Motor neuron (in vitro differentiated cells): ENCODE results near the gene OVAAL. TPM values are rescaled to one million over a fixed set of nuclear protein-coding genes. Genes with fewer than 3 reads are reported as not detected.
"Not testable (repeated sequence)": the region's sequence is repeated elsewhere in the genome, so short reads cannot be mapped to it uniquely, and the experiment has no call there.

ENCODE experiments used
- ATAC-seq, 8 experiments: fragments of 200-7000 bp; cut with Tn5 transposase; replicated peaks in 6 of 8; 2 replicates each; pipeline ENCODE4 v1.8.0; 2021; ENCODE audit warnings: mild to moderate bottlenecking in 8 of 8, moderate library complexity in 8 of 8
- H3K27ac ChIP-seq, 2 donors: fragments of 250-450 bp; sonication (Bioruptor Pico); 2 replicates each; pipeline ENCODE4 v1.9.0; 2021; ENCODE audit warnings: antibody characterized with exemption in 2 of 2, mild to moderate bottlenecking in 2 of 2, moderate library complexity in 1 of 2
- H3K4me1 ChIP-seq, 2 donors: fragments of 250-450 bp; sonication (Bioruptor Pico); replicated peaks in 1 of 2; 2 replicates each; pipeline ENCODE4 v1.6.1; 2021; ENCODE audit warnings: antibody characterized with exemption in 2 of 2, mild to moderate bottlenecking in 2 of 2, moderate library complexity in 1 of 2
- H3K4me3 ChIP-seq, 5 donors: fragments of 250-450 bp; sonication (Bioruptor Pico); 2 replicates each; pipeline ENCODE4 v1.9.0; 2021; ENCODE audit warnings: antibody characterized with exemption in 5 of 5, mild to moderate bottlenecking in 5 of 5, moderate library complexity in 4 of 5
- WGBS, 10 experiments: fragments of 450-650 bp; shearing (Covaris generic); methylation state at CpG; one replicate each; pipeline ENCODE4 v1.0.0; 2022; 5-methylcytosine and 5-hydroxymethylcytosine counted together
- in situ Hi-C, 9 experiments: fragments of 400-800 bp; cut with MboI; loops; one replicate each; pipeline ENCODE4 v1.15.0; 2021; ENCODE audit warnings: low sequenced_read_pairs in 9 of 9, low pct_unique_long_range_greater_than_20kb in 2 of 9; ENCODE audit not compliant: unreplicated experiment in 9 of 9
- total RNA-seq, 8 experiments: library from RNA; unstranded; fragments of 300-600 nt; gene quantifications; 2 replicates each; pipeline versions ENCODE4 v1.2.3 to v1.2.4, GENCODE V29; 2022

OVAAL gene
- total RNA-seq, 8 experiments from 2014 or later, result 0.05 to 0.24 TPM; not detected in 6

DNA sequence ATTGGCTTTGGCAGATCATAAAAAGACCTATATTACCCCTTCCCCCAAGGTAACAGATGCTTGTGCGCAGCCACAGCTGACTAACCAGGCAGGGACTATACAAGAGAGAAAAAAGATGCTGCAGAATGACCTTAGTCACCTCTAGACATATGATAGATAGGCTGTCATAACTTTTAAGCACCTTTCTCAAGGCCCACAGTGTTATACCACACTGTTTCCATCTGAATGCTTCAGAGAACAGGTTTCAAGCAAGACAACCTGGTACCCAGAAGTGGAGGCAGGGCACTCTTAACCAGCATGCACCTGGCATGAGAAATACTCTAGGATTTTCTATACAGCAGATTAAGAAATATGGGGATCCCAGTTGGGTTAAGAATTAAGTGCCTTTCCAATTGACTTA lies 12.8 kb upstream of the OVAAL start:
- no peak overlapping the region for H3K4me3 ChIP-seq
- H3K4me1 ChIP-seq, result peaks cover 12 to 22% of the 10 kb centered on the region in 2 donors
- ATAC-seq, result no peak
- in situ Hi-C loops, result no loop called here
- no peak overlapping the region for H3K27ac ChIP-seq
- WGBS, 10 experiments, result 60 to 100% (median 100%) methylated on average over 1 of the region's 1 CpG; no CpG with 5 or more reads in 4 of the 10 experiments

DNA sequence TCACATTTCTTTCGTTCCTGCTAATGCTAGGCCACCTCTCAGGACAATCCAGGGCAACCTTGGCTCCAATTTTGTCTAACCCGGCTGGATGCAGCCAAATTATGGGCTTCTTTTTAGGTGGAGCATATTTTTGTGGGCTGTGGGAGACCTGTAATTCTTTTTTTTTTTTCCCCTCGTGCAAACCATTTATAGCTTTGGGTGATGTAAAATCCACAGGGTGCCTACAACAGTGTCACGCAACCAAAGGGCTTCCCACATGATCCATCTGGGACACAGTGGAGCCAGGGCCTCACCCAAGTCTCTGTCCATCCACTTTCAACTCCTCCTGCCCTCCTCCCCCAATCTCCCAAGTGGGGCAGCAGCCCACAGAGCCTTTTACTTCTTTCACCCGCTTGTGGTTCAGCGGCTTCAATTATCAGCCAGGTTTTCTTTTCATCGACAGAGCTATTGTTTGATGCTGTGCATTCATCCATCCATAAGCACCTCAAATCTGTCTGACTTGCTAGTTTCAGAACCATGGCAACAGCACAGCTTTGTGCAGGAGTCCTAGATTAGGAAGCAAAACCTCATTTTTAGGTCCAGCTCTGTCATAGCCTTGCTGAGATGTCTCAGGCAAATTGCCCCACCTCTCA lies 10.0 kb upstream of the OVAAL start:
- Histone ChIP-seq H3K4me3 (no peak overlapping the region), H3K27ac (no peak overlapping the region), H3K4me1 (peaks cover 4 to 13% of the 10 kb centered on the region in 2 donors)
- in situ Hi-C loops, result no loop called here
- 17 to 100% (median 48%) methylated on average over 1 to 6 of the region's 7 CpGs for WGBS, 10 experiments
- ATAC-seq, result peak in 5 of 8 experiments; percentile 75 to 93 (median 83)

- peaks cover 4 to 13% of the 10 kb centered on the region in 2 donors for H3K4me1 ChIP-seq
- H3K4me3 ChIP-seq, H3K27ac ChIP-seq, in situ Hi-C loops, ATAC-seq: not testable (repeated sequence)
- WGBS, 10 experiments, result 63 to 100% (median 86%) methylated on average over 3 to 8 of the region's 8 CpGs
Measured at GRCh38 chr1:180549770-180550169, 9.0 kb upstream of the OVAAL start.

DNA sequence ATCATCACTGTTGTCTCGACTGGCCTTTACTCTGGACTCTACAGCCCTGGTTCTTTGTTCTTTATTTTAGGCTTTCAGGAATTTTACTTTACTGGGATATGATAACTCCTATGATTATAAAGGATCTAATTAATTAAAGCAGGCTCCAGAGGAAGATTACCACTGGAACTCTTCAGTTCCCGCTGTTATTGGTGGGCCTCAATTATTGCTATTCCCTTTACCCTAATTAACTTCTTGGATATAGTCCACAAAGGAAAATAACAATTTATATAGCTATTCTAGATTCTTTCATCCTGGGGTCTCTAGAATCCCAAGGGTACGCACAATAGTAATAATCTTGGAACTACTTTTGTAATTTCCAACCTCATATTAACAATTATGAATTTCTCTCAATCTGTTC lies 8.5 kb upstream of the OVAAL start:
- WGBS, 10 experiments, result 48 to 95% (median 80%) methylated on average over 1 to 3 of the region's 3 CpGs
- in situ Hi-C loops, result no loop called here
- peaks cover 4 to 13% of the 10 kb centered on the region in 2 donors for H3K4me1 ChIP-seq
- H3K27ac ChIP-seq, result no peak overlapping the region
- H3K4me3 ChIP-seq, result no peak overlapping the region
- ATAC-seq, result no peak

GRCh38 chr1:180551997-180552396 lies 6.8 kb upstream of the OVAAL start:
- Histone ChIP-seq H3K4me1 (peaks cover 4 to 13% of the 10 kb centered on the region in 2 donors), H3K27ac (no peak overlapping the region), H3K4me3 (no peak overlapping the region)
- in situ Hi-C loops, result no loop called here
- WGBS, 10 experiments, result 17 to 100% (median 86%) methylated on average over 1 of the region's 1 CpG; no CpG with 5 or more reads in 1 of the 10 experiments
- ATAC-seq, result no peak

DNA sequence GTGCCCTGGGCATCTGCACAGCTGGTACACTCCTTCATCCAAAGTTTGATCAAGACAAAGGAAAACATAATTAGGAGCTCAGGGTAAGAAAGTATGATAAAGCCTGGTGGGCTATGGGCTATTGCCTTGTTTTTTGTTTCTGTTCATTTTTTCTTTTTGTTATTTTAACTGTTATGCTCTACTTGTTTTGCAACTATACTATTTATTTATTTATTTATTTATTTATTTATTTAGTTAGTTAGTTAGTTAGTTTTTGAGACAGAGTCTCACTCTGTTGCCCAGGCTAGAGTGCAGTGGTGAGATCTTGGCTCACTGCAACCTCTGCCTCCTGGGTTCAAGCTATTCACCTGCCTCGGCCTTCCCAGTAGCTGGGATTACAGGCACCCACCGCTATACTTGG lies 5.7 kb upstream of the OVAAL start:
- H3K27ac ChIP-seq, ATAC-seq, in situ Hi-C loops, H3K4me3 ChIP-seq: not testable (repeated sequence)
- WGBS, 10 experiments, result 20 to 100% (median 74%) methylated on average over 1 to 2 of the region's 2 CpGs; no CpG with 5 or more reads in 2 of the 10 experiments
- peaks cover 4 to 13% of the 10 kb centered on the region in 2 donors for H3K4me1 ChIP-seq

DNA sequence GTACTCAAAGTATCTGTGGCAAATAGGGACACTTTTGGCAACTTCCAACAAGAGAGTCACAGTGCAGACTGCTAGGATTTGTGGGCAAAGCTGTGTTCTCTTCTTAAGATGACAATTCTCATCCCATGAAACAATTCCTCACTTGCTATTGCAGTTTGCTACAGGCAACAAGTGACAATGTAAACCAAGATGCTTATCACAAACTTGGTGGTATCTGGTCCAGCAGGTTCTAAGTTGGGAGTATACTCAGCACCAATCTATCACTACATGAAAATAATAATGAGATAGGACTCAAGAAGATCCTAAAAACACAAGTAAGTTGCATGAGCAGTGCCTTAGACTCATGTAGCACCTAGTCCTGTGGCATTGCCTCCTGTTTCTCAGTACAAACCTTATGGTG lies 3.4 kb upstream of the OVAAL start:
- no peaks in the 10 kb centered on the region for H3K4me1 ChIP-seq
- H3K27ac ChIP-seq, result no peak overlapping the region
- no peak for ATAC-seq
- no peak overlapping the region for H3K4me3 ChIP-seq
- in situ Hi-C loops, result no loop called here

GRCh38 chr1:180560200-180560867 lies 1.6 kb downstream of the OVAAL start:
- 50 to 94% (median 67%) methylated on average over 2 to 3 of the region's 3 CpGs; no CpG with 5 or more reads in 1 of the 10 experiments for WGBS, 10 experiments
- no peak for ATAC-seq
- in situ Hi-C loops, result no loop called here
- no peak overlapping the region for H3K27ac ChIP-seq
- H3K4me3 ChIP-seq, result no peak overlapping the region
- H3K4me1 ChIP-seq, result no peaks in the 10 kb centered on the region

DNA sequence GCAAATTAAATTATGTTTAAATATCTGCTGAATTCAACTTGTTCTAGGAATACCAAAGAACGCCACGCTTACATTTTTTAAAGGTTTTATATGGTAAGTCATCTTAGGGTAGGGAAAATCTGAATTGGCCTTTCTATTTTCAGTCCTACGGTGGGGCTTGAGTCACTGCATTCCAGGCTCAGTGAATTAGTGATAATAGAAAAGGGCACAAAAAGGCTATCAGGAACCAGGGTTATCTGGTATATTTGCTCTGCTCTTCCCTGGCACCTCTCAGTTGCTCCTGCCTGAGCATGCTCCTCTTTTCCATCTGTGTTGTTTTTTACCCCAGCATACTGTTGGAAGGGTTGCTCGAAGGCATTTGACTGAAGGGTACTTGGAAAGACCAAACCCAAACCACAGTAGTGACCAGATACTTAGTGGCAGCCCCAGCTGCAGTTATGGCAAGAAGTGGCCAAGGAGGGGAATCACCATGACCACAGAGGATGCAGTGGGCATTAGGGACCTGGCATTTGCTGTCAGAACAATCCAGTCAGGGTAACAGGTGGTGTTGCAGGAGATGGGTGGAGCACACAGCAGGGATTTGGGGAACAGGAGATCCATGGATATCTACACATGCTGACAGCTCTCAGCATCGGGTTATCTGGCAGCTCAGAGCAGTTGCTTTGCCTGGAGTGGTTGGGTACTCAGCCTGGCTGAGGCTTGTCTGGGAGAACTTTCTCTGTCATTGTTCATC lies 2.3 kb downstream of the OVAAL start:
- WGBS, 10 experiments, result 13 to 95% (median 82%) methylated on average over 2 to 5 of the region's 5 CpGs; no CpG with 5 or more reads in 1 of the 10 experiments
- Histone ChIP-seq H3K4me1 (peaks cover 2% of the 10 kb centered on the region in 2 donors), H3K4me3 (no peak overlapping the region), H3K27ac (no peak overlapping the region)
- no peak for ATAC-seq
- in situ Hi-C loops, result no loop called here

GRCh38 chr1:180562640-180563025 lies 3.9 kb downstream of the OVAAL start:
- Histone ChIP-seq H3K4me3 (no peak overlapping the region), H3K27ac (no peak overlapping the region), H3K4me1 (peaks cover 4 to 10% of the 10 kb centered on the region in 2 donors)
- 11 to 100% (median 96%) methylated on average over 1 of the region's 1 CpG; no CpG with 5 or more reads in 4 of the 10 experiments for WGBS, 10 experiments
- in situ Hi-C loops, result no loop called here
- ATAC-seq, result peak in 4 of 8 experiments; percentile 9 to 67 (median 36)

DNA sequence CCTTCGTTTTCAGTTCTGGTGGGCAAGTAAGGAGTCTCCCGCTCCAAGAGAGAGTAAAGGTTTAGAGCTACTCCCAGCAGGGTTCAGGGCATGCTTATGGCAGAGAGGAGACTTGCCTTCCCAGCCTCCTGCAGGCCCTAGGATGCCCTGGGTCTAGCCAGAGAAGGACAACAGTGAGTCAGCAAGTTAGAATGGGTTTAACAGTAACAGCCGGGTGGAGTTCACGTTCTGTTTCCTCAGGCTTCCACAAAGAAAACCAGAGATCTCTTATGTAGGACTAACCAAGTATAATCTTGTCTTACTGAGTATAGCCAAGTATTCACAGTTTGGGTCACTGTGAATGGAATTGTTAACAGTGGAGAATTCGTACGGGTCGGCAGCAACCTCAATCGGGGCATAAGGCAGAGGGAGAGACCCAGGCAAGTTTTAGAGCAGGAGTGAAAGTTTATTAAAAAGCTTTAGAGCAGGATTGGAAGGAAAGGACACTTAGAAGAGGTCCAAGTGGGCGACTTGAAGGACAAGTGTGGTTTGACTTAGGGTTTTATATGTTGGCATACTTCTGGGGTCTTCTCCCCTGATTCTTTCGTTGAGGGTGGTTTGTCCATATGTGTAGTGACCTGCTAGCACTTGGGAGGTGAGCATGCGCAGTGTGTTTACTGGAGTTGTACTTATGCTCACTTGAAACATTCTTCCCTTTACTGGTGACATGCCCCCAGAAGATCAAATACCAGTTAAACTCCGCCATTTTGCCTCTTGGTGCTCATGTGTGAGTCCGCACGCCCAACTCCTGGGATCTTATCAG lies 4.5 kb downstream of the OVAAL start:
- Histone ChIP-seq H3K4me3 (no peak overlapping the region), H3K27ac (no peak overlapping the region), H3K4me1 (peaks cover 5 to 15% of the 10 kb centered on the region in 2 donors)
- ATAC-seq, result peak; percentile 37 to 98 (median 70)
- WGBS, 10 experiments, result 61 to 95% (median 83%) methylated on average over 4 to 13 of the region's 14 CpGs; no CpG with 5 or more reads in 2 of the 10 experiments
- in situ Hi-C loops, result no loop called here

DNA sequence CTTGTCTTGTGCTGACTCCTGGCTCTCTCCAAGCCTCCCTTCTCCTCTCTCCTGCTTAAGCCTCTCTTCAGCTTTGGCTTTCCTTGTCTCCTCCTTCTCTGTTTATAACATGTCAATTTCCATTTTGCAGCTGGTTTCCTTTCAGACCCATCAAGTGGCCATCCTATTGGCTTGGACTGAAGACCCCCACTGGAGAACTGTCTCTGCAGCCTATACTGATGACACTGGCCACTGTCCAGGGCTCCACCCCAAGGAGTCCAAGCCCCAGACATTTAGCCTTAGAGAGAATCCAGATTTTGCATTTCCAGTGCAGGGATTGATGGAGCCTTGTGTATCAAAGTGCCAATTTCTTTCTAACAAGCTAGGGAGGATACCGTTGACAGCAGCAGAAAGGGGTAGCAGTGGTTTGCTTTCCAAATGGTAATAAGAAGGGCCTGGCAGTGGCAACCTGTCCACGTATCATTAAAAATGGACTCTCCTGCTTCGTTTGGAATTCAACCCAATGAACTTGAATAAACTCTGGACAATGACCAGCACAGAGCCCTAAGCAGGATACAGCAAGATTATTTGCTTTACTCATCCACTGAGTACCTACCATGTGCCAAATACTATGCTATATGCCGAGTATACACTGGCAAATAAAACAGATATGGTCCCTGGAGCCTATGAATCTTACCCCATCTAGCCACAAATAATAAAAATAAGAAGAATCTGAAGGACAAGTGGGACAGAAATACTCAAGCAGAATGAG lies 6.5 kb downstream of the OVAAL start:
- 15 to 92% (median 83%) methylated on average over 1 to 4 of the region's 4 CpGs for WGBS, 10 experiments
- peak in 1 of 8 experiments; percentile 31 for ATAC-seq
- no peak overlapping the region for H3K27ac ChIP-seq
- H3K4me1 ChIP-seq, result peaks cover 9 to 22% of the 10 kb centered on the region in 2 donors
- in situ Hi-C loops, result no loop called here
- H3K4me3 ChIP-seq, result no peak overlapping the region
